Myocyte (in vitro differentiated cells): ENCODE measurements around the gene DHX32. TPM values are rescaled to one million over a fixed set of nuclear protein-coding genes. Genes with fewer than 3 reads are reported as not detected.

Experiments used
- DNase-seq: peaks from one replicate; pipeline ENCODE4 v3.0.0-alpha.2; 2012; ENCODE audit warnings: low read depth
- microRNA counts: library from miRNA; unstranded; fragments of <30 nt; microRNA quantifications from one replicate; lab custom pipeline; 2016
- microRNA-seq: library from miRNA; unstranded; fragments of <30 nt; microRNA quantifications from one replicate; pipeline ENCODE4, GENCODE V29; 2016
- total RNA-seq: library from RNA; depleted of rRNA; stranded (reverse); fragments of >200 nt; gene quantifications from 2 replicates; pipeline ENCODE4 v1.2.3, GENCODE V29; 2014

DHX32 gene
- total RNA-seq, 1 donor from 2014 or later, result 62.3 TPM

GRCh38 chr10:125808047-125808446 is 73.0 kb downstream of the DHX32 start:
- DNase-seq, result no peak

GRCh38 chr10:125802739-125803138 is 78.4 kb downstream of the DHX32 start:
- DNase-seq, result no peak

DNA sequence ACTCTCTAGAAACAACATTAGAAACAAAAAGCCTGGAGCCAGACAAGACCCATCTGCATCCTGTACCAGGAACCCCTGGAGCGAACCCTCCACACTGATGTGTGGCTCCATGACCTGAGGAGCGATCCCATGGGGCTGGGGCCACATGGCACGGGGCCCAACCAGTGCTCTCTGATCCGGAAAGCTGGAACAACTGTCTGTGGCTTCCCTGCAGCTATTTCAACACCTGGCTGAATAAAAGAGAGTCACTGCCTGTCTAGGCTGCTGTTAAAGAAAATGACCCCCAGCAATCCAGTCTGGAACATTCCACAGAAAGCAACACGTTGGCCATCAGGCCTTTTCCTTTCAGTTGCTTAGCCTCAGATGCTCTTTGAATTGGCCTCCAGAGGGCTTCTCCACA is 79.0 kb downstream of the DHX32 start:
- no peak for DNase-seq

GRCh38 chr10:125801574-125801973 is 79.5 kb downstream of the DHX32 start:
- no peak for DNase-seq

DNA sequence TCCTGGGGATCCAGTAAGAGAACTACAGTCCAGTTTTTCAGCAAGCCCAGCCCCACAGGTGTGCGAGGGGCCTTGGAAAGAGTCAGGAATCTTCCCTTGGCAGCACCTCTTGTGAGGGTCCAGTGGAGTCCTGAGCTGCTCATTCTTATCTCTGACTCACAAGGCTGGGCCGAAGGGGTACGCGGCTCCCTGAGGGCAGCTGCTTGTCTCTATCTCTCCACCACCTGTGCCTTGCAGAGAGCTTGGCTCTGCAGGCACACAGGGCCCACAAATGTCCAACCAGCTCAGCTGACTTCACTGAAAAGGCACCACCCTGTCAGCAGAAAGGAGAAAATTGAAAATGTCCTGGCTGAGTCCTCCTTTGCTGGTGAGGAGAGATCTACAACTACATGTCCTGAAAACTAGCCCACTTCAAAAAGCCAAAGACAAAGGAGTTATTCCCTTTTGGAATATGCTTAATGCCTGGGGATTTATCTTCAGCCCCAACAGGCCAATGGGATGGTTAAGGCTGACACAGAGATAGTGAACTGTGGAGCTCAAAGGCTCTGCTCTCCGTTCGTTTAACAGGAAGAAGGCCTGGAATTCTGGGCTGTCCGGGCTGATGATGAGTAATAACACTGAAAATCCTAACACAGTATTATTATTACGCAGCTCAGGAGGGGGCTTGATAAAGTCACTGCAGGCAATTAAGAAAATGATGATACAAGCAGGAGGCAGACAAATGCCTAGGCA is 81.5 kb downstream of the DHX32 start:
- peak; percentile 32 for DNase-seq

DNA sequence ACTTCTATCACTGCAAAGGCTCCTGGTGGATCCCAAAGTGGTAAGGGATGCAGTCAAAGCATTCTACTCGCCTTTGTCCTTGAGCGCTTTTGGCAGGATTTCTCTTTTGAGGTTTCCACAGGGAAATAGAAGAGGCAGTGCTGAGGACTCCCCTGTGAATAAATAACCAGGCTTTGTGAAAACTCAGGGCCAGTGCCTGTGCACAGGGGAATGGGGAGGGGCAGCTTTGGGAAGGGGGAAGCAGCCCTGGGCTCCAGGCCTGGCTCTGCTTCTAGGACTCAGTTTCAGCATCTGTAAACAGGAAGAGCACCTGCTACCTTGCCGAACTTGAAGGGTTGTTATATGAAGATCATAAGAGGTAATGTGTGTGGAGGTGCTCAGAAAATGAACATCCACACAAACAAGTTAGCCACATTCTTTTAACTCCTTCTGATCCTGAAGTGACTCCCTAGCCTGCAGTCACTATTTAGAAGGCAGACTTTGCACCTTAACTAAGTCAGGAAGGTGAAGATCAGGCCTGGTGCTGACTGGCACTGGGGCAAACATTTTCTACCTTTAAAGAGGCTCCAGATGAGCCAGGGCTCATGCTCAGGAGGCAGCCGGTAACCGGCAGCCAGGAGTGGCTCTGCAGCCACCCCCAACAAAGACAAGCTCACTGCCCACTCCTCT is 83.0 kb downstream of the DHX32 start:
- no peak for DNase-seq

- DNase-seq, result no peak
These were observed 83.7 kb downstream of the DHX32 start for GRCh38 chr10:125797424-125797823.

DNA sequence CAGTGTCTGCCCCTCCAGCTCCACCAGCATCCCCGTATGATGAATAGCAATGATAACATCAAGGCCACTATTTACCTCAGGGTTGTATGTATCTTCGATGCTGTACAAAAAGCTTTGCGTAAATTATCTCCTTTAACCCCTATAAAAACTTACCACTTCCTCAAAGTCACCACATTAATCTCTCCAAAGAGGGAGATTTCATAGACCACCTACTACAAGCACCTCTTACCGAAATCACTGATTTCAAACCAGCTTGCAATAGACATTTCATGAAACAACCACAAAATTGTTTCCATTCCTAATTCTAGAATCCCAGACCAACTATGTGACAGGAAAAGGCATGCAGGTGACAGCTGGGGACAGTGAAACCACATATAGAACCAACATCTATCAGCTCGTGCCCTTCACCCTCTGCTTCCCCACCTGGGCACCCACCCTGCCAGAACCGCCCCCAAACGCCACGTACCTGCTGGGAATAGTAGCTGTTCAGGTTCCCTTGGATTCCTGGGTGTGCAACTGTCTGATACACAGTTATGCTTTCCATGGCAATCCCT is 85.4 kb downstream of the DHX32 start:
- no peak for DNase-seq

DNA sequence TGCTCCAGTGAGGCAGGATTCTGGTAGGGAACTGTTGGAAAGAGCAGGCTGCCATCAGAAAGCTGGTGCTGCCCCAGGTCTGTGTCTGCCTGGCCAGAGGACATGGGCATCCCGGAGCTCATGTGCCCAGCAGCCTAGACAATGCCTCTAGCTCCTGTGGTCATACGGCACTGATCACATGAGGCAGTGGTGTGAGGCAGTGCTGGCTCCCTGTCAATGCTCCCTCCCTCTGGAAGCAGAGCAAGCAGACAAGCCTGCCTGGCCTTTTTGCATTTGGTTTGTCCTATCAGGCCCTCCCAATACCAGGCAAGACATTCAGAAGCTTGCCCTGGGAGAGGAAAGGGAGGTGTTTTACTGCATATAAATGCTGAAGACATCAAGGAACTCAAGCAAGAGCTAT is 86.0 kb downstream of the DHX32 start:
- DNase-seq, result peak; percentile 33

- no peak for DNase-seq
These were observed 88.5 kb downstream of the DHX32 start for GRCh38 chr10:125792342-125793300.

DNA sequence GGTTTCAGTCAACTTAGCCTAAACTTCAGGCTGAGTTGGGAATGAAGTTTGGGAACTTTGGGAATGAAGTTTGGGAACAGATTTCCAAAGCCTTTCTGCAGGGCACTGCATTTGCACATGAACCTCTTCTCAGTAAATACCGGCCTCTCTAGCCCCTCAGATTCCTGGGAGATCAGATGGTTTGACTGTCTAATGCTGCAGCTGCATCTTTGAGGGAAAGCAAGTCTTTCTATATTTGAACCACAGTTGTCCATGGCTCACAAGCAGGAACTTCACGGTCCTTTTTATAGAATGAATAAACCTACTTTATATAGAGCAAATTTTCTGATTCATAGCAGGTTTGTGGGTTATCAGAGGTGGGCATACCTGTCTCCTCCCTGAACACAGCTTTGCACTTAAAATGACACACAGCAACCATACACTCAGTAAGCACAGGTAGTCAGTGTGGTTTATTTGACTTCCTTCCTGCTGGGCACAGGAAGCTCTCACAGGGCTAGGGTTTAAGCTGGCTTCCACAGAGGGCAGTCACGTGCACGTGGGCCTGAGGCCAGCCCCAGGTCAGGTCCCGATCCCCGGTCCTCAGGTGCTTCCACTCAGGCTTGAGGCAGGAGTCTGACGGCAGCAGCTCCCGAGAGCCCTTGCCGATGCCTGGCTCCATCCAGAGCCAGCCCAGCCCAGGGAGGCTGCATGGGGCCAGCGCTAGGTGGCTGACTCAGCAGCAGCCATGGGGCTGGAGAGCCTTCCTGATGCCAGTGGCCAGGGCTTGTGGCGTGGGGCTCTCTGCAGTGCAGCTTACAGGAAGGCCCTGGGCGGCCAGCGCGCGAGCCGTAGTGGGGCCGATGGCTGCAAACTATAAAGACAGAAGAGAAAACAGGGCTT is 92.7 kb downstream of the DHX32 start:
- DNase-seq, result peak; percentile 56

MicroRNAs encoded within 50 kb of the gene (microRNA counts, 767-probe panel; counts per million panel counts)
- not detected for microRNA hsa-miR-4484 (lab: Ali Mortazavi, UCI)

Small RNA genes lying within 50 kb of the gene (microRNA-seq; reads per million reads assigned to microRNA genes)
- gene MIR4484, result 0.65 reads per million

Other genes starting within 250 kb of the DHX32 start
- not detected in 2 replicates for gene TEX36, start 198.1 kb downstream of the DHX32 start, total RNA-seq
- 17.3 and 20.7 TPM in 2 replicates for gene EDRF1, start 161.6 kb downstream of the DHX32 start, total RNA-seq
- gene MMP21, start 105.5 kb downstream of the DHX32 start, total RNA-seq, result not detected in 2 replicates
- 94.3 and 106 TPM in 2 replicates for gene UROS, start 58.0 kb downstream of the DHX32 start, total RNA-seq
- 74.6 and 74.9 TPM in 2 replicates for gene BCCIP, start 57.7 kb downstream of the DHX32 start, total RNA-seq
- gene FANK1, start 15.3 kb upstream of the DHX32 start, total RNA-seq, result 1.4 and 2.5 TPM in 2 replicates